Fibroblast of skin of back (primary cell): ENCODE data around the gene OOSP1.
"Not testable (repeated sequence)": the region's sequence is repeated elsewhere in the genome, so short reads cannot be mapped to it uniquely, and the experiment has no call there.

Experiments
- DNase-seq: peaks from one replicate; pipeline ENCODE4 v3.0.0-alpha.2; 2013

Gene OOSP1

GRCh38 chr11:59960502-59961381, 22.5 kb downstream of the OOSP1 start:
- DNase-seq: no peak

GRCh38 chr11:59962107-59962482, 23.9 kb downstream of the OOSP1 start:
- no peak for DNase-seq

- no peak for DNase-seq
These were observed 25.5 kb downstream of the OOSP1 start, which contains the start of gene OOSP4A for GRCh38 chr11:59963733-59964132. OOSP4A (plus strand) TSS chr11:59964033; CDS start chr11:59964033, 0 bp downstream.

DNA sequence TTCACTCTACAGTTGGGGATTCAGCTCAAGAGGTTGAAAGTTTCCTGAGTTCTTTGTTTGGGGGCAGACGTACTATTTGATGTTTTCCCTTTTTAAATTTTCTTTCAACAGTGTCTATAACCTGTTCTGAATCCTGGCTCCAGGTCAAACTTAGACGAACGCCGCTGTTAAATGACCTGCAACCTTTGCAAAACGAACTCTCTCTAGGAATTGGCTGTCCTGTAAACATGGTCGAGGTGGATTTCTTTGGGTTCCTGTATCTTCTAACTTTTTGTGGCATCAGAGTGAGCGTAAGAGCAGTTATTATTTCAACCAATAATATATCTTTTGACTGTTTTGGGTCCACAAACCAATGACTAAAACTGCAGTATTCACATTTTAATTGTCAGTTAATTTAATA, 27.2 kb downstream of the OOSP1 start:
- no peak for DNase-seq

DNA sequence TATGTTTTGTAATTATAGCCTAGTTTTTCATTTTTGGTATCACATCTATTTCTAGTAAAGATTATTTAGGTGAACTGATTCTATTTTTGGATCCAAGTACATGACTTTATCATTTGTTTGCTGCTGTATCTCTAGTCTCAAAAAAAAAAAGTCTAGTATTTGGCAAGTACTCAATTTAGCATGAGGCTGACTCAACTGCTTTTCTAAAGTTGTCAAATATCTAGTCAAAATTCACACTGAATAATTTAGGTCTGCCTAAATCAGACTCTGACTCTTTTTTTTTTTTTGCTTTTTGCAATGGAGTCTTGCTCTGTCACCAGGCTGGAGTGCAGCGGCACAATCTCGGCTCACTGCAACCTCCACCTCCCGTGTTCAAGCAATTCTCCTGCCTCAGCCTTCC, 28.0 kb downstream of the OOSP1 start:
- DNase-seq: no peak

DNA sequence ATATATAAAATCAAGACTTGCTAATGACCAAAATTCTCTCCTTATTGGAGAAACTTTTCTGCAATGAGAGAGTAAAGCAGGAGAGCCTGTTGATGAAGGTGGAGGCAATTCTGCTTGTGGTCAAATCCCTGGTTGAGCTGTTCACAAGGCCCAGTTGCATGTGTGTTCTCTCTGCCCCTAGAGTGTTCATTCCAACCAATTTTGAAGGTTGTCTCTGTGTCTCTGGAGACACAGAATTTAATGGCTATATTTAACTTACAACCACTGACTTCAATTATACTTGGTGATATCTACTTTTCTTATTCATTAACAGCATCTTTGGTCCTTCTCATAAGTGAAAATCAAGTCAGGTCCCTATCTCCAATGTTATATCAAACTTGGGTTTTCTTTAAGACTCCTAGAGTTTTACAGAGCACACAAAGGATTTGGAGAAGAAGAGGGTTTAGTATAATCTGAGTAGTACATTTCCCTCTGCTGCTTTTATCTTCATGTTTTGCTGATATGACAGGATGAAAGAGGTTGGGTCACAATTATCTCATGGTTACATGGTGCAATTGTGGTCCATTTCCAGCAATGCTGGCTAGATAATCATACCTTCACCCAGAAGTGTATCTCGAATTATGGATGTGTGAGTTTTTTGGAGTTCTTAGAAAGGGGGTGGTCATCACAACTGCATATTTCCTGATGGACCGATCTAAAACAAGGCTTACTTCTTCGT, 29.6 kb downstream of the OOSP1 start:
- DNase-seq: no peak

GRCh38 chr11:59968395-59968783, 30.2 kb downstream of the OOSP1 start:
- no peak for DNase-seq

DNA sequence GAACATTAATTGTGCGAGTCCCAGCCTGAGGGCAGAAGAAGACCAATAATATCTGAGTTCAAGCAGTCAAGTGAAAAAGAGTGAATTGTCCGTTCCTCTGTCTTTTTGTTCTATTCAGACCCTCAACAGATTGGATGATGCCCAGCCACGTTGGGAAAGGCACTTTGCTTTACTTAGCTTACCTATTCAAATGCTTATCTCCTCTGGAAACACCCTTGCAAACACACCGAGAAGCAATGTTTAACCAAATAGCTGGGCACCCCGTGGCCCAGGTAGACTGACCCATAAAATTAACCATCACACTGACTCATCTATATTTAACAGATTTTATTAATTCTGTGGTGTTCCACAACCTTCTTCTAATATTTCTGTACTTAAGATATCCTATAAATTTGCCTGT, 34.9 kb downstream of the OOSP1 start:
- DNase-seq: no peak

DNA sequence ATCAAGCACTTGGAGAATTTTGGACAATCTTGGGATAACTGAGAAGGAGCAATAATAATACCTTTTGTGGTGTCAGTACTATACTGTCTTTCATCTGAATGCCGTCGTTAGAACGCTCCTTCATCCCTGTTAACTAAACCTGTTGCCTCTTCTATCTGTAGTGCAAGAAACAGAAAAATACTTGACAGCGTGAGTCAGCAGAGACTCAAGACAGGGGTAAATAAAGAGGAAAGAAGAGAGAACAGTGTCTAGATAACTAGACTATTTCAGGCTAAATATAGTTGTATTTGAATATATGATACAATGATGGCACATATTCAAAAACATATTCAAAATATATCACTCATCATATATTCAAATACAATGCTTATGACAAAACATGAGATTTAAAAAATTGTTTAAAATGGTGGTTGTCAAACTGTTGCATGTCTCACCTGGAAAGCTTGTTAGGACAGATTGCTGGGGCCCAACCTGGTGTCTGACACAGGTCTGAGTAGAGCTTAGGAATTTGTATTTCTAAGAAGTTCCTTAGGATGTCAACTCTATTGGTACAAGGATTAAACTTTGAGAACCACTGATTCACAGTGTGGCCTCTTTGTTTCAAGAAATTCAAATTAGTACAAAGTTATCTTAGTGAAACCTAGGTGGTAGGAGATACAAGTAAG, 43.0 kb downstream of the OOSP1 start:
- no peak for DNase-seq

- DNase-seq: not testable (repeated sequence)
These were observed 43.8 kb downstream of the OOSP1 start for GRCh38 chr11:59982037-59982436.

DNA sequence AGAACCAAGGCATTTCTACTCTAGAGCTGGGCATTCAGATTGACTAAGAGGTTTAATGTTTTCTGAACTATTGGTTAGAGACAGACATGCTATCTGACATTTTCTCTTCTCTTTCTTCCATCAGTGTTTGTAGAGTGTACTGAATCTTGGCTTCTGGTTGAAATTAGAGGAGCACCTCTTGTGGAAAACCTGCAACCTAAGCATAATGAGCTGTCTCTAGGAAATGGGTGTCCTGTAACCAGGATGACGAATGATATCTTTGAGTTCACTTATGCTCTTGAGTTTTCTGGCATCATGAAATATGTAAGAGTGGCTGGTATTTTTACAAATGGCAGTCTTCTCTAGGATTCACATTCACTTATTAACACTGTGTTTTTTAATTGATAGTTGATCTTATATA, 45.0 kb downstream of the OOSP1 start:
- no peak for DNase-seq

DNA sequence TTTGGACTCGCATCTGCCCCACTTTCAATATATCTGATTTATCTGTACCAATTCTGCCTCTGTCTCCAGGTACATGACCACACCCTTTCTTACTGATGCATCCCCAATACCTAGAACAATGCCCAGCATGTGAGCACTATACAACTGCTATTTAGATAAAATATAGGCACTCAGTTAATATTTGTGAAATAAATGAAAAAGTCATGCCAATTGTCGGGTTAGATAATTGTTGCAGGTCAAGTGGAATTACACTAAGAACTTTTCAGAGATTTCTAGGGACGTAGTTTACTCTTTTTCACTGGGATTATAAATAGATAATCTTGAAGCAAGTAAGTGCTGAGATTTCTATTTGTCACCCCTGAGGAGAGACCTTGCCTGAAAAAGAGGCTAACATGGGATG, 46.1 kb downstream of the OOSP1 start:
- no peak for DNase-seq

GRCh38 chr11:59990421-59990820, 52.2 kb downstream of the OOSP1 start:
- DNase-seq: no peak

DNA sequence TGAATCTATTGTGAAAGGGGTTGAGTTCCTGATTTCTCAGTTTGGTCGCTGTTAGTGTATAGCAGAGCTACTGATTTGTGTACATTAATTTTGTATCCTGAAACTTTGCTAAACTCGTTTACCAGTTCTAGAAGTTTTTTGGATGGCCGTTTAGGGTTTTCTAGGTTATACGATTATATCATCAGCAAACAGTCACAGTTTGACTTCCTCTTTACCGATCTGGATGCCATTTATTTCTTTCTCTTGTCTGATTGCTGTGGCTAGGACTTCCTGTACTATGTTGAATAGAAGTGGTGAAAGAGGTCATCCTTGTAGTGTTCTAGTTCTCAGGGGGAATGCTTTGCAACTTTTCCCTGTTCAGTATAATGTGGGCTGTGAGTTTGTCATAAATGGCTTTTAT, 54.2 kb downstream of the OOSP1 start:
- DNase-seq: no peak

DNA sequence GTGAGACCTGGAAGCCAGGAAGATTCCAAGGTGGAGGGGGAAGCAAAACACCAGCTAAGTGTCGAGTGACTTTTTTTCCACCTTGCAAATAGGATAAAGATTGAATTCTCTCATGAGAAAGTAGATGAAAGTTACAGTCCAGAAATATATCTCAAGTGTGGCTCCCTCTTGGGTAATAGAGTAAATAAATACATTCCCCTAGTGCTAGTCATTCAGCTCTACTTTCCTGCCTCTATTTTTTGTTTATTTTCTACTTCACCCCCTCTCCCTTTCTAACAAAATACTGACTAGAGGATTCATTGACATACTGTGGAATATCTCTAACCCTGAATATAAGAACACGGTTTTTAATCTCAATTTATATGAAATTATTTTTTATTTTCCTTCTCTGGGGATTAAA, 59.6 kb downstream of the OOSP1 start:
- DNase-seq: no peak

GRCh38 chr11:59999691-60000090, 61.5 kb downstream of the OOSP1 start:
- DNase-seq: no peak

- DNase-seq: no peak
These were observed 65.5 kb downstream of the OOSP1 start for GRCh38 chr11:60003729-60004128.

DNA sequence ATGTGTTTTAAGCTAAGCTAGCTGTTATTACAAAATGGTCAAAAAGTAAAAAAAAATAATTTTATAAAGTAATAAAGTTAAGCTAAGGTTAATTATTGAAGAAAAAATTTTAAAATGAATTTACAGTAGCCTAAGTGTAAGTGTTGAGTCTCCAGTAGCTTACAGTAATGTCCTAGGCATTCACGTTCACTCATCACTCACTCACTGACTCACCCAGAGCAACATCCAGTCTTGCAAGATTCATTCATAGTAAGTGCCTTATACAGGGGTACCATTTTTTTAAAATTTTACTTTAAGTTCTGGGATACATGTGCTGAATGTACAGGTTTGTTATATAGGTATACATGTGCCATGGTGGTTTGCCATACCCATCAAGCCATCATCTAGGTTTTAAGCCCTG, 67.1 kb downstream of the OOSP1 start:
- no peak for DNase-seq
